Measurements from ENCODE around the gene NDUFAF2.
"Not testable (repeated sequence)": the region's sequence is repeated elsewhere in the genome, so short reads cannot be mapped to it uniquely, and the experiment has no call there.

Gene NDUFAF2

DNA sequence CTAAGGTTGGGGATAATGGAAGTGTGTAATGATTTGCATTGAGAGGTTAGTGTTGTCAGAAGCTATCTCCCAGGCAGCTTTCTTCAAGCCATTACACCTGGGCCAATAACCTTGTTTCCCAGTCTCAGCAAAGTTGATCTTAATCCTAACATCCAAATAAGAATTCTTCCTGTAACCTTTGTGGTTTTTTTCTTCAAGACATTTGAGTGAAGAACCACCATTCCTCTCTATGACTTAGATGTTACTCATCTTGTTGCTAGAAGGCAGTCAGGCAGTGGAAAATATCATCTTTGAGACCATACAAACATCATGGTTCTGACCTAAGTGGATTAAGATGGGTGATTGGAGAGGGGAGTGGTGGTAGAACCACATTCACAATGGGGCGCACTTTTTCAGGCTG is 103.5 kb downstream of the NDUFAF2 start:
- peak in 1 of 2 experiments; percentile 25 for DNase-seq (ENCODE audit: low read depth in 2 of 2)

DNA sequence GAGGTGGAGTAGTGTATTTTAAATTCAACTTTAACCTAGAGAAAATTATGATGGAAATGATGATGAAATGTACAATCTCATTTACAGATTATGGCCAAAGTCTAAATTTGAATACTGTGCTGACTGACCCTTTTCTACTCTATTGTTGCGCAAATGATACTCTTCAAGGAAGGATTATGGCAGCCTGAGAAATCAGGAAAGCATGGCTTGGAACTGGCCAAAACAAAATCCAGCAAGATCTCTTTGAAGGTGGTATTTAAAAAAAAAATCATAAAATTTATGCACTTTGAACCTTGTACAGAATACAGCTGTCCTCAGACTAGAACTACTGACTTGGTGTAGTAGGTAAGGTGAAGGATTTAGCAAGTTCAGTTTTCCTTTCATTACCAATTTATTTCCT is 105.3 kb downstream of the NDUFAF2 start:
- DNase-seq (ENCODE audit: low read depth in 2 of 2) = no peak

DNA sequence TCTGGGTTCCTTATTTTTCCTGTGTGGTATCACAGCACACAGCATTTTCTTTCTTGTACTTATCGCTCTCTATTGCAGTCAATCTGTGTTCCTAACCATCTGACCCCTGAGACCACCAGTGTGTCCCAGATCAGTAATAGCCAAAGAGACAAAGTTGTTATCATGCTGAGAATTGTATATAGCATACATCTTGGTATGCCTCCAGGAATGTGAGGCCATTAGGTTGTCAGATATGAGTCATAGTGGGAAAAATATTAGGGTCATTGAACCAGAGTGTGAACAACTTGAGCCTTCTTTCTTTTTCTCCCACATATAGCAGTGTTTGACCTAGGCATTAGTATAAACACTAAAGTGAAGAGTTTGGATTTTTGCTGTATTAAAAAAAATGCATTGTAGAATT is 106.3 kb downstream of the NDUFAF2 start:
- peak in 1 of 2 experiments; percentile 28 for DNase-seq (ENCODE audit: low read depth in 2 of 2)

DNA sequence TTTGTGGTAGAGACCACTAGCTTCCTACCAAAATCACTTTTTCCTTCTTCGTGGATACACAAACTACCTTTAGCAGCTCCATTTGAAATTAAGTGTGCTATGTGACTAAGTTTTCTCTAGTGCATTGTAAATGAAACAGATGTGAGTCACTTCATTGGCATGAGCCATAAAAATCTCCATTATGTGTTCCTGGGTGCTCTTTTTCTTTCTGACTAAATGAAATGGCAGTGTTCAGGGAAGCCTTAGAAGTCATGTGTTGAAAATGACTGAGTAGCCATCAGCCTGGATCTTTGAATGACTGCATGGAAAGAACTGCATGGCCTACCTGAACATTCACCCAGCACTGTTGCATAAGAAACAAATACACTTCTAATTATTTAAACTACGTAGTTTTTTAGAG is 107.9 kb downstream of the NDUFAF2 start:
- peak; percentile 60 to 66 for DNase-seq (ENCODE audit: low read depth in 2 of 2)

DNA sequence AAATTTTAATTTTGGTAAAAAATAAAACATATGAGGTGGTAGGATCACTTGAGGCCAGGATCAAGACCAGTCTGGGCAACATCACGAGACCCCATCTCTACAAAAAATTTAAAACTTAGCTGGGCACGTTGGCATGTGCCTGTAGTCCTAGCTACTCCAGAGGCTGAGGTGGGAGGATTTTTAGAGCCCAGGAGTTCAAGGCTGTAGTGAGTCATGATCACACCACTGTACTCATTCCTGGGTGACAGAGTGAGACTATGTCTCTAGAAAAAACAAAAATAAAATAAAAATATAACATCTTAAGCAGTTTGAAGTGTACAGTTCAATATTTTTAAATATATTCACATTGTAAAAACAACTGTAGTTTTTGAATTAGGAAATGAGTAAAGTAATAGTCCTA is 108.9 kb downstream of the NDUFAF2 start:
- no peak for DNase-seq (ENCODE audit: low read depth in 2 of 2)

DNA sequence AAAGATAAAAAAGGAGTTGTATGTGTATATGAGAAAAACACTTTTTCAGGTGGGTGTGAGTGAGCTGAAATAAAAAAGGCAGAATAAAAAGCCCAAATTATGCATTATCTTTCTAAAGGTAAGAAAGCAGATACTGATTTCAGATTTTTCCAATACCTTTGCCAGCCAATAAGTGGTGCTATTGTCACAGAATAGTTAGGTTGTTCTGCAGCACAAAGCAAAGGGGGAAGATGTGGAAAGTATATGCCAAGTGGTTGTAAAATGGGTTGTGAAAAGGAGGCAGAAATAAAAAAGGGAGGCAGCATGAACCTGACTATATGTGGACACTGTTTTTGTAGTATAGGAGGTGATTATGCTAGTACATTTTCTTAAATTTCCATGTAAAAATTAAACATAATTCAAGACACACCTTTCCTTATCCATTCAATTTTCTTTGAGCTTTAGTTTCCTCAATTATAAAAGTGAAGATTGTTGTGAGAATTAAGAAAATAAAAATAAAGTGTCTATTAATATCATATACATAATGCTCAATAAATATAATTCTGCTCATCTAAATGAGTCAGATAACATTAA is 110.5 kb downstream of the NDUFAF2 start:
- peak in 1 of 2 experiments; percentile 20 for DNase-seq (ENCODE audit: low read depth in 2 of 2)

DNA sequence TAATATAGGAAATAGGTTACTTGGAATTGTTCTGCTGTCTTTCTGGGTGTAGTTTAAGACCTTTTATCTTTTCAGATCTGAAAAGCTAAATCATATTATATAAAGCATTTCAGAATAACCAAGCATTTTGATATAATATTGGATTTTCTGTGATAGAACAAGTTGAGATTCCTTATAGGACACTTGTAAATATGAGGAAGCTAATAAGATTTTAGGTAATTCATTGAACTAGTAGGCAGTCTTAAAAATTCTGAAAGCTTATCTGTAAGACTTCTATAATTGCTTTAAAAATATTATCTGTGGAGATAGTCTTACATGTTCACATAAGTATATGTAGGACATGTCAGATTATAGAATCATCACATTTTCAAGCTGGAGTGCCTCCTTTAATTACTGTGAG is 114.5 kb downstream of the NDUFAF2 start:
- no peak for DNase-seq (ENCODE audit: low read depth in 2 of 2)

DNA sequence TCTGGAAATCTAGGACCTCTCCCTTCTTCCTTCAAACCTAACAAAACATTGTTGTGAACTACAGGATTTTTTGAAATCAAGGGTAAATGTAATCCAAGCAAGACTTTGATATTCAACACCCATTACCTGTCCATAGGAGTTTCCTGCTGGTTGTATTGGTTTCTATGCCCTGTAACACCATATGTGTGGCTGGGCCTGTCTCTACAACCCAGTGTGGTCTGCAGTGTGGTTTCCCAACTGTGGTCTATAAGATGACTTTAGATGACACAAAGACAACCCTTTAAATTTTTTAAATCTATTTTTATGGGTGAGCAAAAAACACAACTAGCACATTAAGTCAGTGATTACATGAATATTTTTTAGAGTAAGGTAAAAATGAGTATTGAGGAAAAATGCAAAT is 124.1 kb downstream of the NDUFAF2 start:
- no peak for DNase-seq (ENCODE audit: low read depth in 2 of 2)

DNA sequence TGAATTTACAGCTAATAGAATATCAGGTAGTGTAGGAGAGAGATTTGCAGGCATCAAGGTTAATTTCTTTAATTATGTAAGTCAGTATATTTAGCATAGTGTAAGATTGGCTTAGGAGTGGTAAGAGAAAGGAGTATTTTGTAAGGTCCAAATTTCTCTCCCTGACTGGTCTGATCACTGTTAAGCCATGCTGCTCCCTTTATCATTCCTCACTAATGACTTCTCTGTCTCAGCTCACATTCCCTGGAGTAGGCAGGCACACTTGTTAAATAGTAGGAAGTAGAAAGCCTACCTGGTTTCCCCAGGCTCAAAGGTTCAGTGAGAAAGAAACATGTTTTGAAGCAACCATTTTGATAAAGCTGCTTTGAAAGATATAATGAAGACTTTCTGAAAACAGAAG is 126.5 kb downstream of the NDUFAF2 start:
- DNase-seq (ENCODE audit: low read depth in 2 of 2) = no peak

DNA sequence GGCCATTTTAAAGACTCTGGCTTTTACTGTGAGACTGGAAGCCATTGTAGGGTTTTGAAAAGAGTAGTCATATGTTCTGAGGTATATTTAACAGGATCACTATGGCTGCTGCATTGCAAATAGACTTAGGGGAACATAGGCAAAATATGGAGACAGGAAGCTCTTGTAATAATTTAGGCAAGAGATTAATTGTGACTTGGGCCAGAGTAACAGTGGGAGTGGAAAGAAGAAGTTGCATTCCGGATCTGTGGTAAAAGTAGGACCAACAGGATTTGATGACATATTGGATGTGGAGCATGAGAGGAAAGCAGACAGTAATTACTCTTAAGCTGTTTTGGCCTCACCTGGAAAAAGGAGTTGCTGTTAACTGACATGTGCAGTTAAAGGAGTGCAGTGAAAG is 131.6 kb downstream of the NDUFAF2 start:
- no peak for DNase-seq (ENCODE audit: low read depth in 2 of 2)

DNA sequence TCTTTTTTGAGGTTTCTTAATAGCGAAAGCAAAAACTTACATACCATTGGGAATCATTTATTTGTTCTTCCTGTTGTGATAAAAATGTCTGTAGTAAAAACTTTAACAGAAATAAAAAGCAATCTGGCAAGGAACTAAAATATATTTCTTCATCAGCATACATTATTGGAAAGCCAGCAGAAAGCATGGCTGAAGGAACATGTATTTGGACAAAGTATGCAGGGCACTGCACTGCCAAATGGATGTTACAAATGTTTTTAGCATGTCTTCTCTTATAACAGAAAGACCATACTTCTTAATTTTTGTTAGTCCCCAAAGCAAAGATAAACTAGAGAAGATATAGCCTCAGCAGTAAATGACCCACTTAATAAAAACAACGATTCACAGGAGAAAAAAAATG is 136.7 kb downstream of the NDUFAF2 start:
- DNase-seq (ENCODE audit: low read depth in 2 of 2) = no peak

DNA sequence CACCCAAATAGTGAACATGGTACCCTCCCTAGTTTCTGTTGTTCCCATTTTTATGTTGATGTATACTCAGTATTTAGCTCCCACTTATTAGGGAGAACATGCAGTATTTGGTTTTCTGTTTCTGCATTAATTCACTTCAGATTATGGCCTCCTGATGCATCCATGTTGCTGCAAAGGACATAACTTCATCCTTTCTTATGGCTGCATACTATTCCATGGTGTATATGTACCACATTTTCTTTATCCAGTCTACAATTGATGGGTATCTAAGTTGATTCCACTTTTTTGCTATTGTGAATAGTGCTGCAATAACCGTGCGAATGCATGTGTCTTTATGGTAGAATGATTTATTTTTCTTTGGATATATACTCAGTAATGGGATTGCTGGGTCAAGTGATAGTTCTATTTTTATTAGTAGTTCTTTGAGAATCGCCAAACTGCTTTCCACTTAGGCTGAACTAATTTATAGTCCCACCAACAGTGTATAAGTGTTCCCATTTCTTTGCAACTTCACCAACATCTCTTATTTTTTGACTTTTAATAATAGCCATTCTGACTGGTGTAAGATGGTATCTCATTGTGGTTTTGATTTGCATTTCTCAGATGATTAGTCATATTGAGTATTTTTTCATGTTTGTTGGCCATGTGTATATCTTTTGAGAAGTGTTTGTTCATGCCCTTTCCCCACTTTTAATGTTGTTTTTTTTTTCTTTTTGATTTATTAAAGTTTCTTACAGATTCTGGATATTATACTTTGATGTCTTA is 137.7 kb downstream of the NDUFAF2 start:
- no peak for DNase-seq (ENCODE audit: low read depth in 2 of 2)

DNA sequence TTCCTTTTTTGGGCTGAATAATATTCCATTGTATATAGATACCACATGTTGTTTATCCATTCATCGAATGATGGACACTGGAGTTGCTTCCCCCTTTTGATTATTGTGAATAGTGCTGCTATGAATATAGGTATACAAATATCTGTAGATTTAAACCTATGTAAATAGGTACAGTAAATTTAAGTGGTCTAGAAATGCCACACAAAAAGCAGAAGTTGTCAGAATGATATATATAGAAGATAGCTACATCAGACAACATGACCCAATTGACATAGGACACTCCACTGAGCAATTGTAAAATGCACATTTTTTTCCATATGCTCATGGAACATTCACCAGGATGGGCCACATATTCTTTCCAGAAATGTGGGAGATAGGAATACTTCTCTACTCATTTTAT is 139.7 kb downstream of the NDUFAF2 start:
- no peak for DNase-seq (ENCODE audit: low read depth in 2 of 2)

DNA sequence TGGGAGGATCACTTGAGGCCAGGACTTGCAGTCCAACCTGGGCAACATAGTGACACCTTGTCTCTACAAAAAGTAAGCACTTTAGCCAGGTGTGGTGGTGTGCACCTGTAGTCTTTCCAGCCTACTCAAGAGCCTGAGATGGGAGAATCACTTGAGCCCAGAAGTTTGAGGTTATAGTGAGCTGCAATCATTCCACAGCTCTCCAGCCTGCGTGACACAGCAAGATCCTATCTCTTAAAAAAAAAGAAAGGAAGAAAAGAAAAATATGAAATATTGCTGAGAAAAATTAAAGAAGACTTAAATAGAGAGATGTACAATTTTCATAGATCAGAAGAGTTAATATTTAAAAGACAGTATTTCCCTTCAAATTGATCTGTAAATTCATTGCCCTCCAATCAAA is 140.9 kb downstream of the NDUFAF2 start:
- DNase-seq (ENCODE audit: low read depth in 2 of 2) = no peak

DNA sequence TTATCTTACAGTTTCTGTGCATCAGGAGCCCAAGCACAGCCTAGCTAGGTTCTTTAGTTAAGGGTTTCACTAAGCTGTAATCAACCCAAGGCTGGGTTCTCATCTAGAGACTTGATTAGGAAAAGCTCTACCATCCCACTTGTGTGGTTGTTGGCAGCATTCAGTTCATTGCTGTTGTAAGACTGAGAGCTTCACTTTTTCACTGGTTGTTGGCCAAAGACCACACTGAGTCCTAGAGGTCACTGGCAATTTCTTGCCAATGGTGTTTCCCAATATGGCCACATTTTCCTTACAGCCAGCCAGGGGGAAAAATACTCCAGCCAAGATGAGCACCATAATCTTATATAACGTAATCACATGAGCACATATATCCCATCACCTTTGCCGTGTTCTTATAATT is 142.9 kb downstream of the NDUFAF2 start:
- no peak for DNase-seq (ENCODE audit: low read depth in 2 of 2)

DNA sequence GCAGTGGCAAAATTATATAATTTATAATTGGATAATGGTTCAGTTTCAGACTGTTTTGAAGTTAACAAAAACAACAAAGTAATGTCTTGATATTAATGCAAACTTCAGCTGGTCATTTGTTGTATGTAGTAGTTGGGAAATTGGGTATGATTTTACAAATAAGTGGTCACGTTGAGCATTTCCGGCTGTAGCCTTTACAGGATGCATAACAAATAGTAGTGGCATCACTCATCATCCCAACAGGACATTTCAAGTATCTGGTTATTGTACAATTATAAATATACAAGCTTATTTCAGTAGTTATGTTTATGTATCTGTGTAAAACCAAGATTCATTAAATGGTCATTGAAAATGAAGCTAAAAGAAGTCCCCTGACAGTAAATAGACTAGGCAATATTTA is 144.3 kb downstream of the NDUFAF2 start:
- DNase-seq (ENCODE audit: low read depth in 2 of 2) = no peak

DNA sequence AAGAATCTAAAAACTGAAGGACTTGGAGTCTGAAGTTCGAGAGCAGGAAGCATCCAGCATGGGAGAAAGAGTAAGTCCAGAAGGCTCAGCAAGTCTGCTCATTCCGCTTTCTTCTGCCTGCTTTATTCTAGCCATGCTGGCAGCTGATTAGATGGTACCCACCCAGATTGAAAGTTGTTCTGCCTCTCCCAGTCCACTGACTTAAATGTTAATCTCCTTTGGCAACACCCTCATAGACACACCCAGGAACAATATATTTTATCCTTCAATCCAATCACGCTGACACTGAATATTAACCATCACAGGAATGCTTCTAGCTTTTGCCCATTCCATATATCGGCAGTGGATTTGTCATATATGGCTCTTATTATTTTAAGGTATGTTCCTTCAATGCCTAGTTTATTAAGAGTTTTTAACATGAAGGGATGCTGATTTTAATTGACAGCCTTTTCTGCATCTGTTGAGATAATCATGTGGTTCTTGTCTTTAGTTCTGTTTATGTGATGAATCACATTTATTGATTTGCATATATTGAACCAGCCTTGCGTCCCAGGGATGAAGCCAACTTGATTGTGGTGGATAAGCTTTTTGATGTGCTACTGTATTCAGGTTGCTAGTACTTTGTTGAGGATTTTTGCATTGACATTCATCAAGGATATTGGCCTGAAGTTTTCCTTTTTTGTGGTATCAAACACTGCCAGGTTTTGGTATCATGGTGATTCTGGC is 148.2 kb downstream of the NDUFAF2 start:
- not testable (repeated sequence) for DNase-seq (ENCODE audit: low read depth in 2 of 2)

DNA sequence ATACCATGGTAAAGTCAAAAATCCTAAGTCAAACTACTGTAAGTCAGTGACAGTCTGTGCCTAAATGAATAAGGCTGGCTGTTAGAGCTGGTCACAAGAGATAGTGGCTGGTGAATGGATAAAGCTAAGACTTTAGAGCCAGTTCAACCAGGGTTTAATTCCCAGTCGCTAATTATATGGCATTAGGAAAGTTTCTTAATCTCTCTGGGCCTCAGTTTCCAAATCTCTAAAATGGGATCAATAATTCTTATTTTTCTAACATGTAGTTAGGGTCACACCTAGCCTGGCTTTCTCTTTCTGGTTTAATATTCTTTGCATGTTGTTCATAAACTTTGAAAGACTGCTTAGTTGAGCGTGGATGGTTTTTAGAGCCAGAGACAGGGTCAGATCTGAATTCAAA is 152.5 kb downstream of the NDUFAF2 start:
- DNase-seq (ENCODE audit: low read depth in 2 of 2) = no peak

DNA sequence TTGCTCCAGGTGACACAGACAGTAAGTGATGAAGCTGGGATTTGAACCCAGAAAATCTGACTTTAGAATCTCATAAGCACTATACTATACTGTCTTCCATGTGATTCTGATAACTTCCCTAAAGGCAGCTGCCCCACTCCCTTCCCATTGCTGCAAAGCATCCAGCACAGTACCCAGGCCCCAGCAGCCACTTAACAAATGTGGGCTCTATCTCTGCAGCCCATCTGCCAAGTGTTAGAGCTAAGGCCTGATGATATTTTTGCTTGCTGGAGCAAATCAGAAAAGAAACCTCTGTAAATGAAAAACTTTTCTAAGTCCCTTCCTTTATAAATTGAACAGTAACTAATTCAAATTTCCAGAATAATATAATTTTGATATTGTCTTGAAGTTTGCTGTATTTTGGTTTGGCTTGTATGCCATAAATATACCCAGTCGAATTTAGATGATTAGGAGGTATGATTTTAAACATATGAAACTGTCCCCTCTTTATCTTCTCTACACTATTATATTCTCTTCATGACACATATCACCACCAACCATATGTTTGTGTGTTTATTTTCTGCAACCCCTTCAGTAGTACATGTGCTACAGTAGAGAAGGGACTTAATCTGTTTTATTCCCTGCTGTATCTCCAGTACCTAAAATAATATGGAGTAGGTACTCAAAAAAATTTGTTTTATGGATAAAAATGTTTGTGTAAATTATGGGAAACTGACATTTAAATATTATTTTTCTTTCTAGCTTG is 153.4 kb downstream of the NDUFAF2 start:
- DNase-seq (ENCODE audit: low read depth in 2 of 2) = no peak

DNA sequence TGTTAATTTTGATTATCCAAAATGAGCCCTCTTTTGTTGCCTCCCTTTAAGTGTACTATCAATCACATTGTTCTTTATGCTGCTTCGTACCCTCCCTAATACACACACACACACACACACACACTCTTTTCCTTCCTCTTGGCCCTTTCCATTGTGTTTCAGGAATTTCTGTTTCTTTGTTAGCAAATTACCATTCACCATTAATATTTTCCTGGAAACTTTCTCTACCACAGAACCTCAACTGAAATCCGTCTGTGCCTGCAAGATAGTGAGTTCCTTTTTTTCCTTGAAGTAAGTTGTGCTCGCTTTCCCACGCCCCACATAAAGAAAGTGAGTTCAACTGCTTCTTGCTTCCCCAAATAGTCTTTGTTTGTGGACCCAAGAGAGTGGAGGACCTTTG is 155.4 kb downstream of the NDUFAF2 start:
- no peak for DNase-seq (ENCODE audit: low read depth in 2 of 2)

DNA sequence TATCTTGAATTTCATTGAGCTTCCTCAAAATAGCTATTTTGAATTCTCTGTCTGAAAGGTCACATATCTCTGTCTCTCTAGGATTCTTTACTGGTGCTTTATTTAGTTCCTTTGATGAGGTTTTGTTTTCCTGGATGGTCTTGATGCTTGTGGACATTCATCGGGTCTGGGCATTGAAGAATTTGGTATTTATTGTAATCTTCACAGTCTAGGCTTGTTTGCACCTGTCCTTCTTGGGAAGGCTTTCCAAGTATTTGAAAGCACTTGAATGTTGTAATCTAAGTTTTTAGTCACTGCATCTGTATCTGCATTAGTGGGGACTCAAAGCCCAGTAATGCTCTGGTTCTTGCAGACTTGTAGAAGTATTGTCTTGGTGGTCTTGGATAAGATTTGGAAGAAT is 169.4 kb downstream of the NDUFAF2 start:
- DNase-seq (ENCODE audit: low read depth in 2 of 2) = no peak

DNA sequence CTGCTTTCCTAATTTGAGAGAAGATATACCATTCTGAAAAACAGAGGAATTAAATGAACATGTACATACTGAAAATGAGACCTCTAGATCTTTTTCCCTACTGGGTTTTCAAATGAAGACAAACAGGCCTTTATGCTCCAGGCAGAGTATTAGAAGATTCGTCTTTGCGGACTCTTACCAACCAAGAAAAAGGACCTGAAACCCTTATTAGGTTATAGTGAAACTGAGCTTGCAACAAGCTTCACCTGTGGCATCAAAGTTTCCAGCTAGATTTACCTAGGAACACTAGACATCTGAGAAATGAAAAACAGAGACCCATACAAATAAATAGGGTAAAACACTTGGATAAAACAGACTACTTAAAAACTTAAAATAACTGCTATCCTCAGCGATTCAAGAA is 171.0 kb downstream of the NDUFAF2 start:
- DNase-seq (ENCODE audit: low read depth in 2 of 2) = no peak
